Aorta (tissue), 5 donors: ENCODE measurements around the gene ZNF780A. TPM values are rescaled to one million over a fixed set of nuclear protein-coding genes. Genes with fewer than 3 reads are reported as not detected.
"Not testable (repeated sequence)": the region's sequence is repeated elsewhere in the genome, so short reads cannot be mapped to it uniquely, and the experiment has no call there.

Source experiments
- ATAC-seq: fragments of 200-7000 bp; cut with Tn5 transposase; one replicate; pipeline ENCODE4 v1.9.1; 2022; ENCODE audit warnings: moderate library complexity; ENCODE audit not compliant: low FRiP score
- DNase-seq, 2 donors: peaks; one replicate each; pipeline ENCODE4 v3.0.0-alpha.2; 2020
- H3K27ac ChIP-seq, 2 donors: one replicate each; pipeline ENCODE4 v1.5.1; 2013; ENCODE audit warnings: low read length in 2 of 2, mild to moderate bottlenecking in 2 of 2, moderate library complexity in 2 of 2, control low read depth in 1 of 2, inconsistent platforms in 1 of 2, low read depth in 1 of 2
- H3K27me3 ChIP-seq, 2 donors: one replicate each; pipeline ENCODE4 v1.6.1; 2013; ENCODE audit warnings: control low read depth in 1 of 2, low read length in 1 of 2, mild to moderate bottlenecking in 1 of 2, moderate library complexity in 1 of 2; ENCODE audit not compliant: insufficient read depth in 2 of 2, control insufficient read depth in 1 of 2
- H3K36me3 ChIP-seq, 2 donors: one replicate each; pipeline ENCODE4 v1.6.1; 2013; ENCODE audit warnings: control low read depth in 1 of 2, low read length in 1 of 2, mild to moderate bottlenecking in 1 of 2; ENCODE audit not compliant: insufficient read depth in 2 of 2, control insufficient read depth in 1 of 2
- H3K4me1 ChIP-seq, 2 donors: one replicate each; pipeline ENCODE4 v1.6.1; 2013; ENCODE audit warnings: low read length in 2 of 2, control low read depth in 1 of 2, mild to moderate bottlenecking in 1 of 2, moderate library complexity in 1 of 2; ENCODE audit not compliant: insufficient read depth in 2 of 2, control insufficient read depth in 1 of 2
- H3K4me3 ChIP-seq, 2 donors: one replicate each; pipeline ENCODE4 v1.5.1; 2013; ENCODE audit warnings: low read length in 2 of 2, control low read depth in 1 of 2, mild to moderate bottlenecking in 1 of 2
- H3K9me3 ChIP-seq: one replicate; pipeline ENCODE4 v1.6.1; 2013; ENCODE audit warnings: mild to moderate bottlenecking, low read length; ENCODE audit not compliant: control insufficient read depth
- WGBS, 2 donors: extraction: QIAGEN DNeasy Blood & Tissue Kit; methylation state at CpG; one replicate each; pipeline ENCODE4 v1.1.7; 2013; 5-methylcytosine and 5-hydroxymethylcytosine counted together
- intact Hi-C, 2 donors: fragments of 100-400 bp; cut with DNase I; formaldehyde crosslinking; loops; one replicate each; pipeline versions ENCODE4 v1.14.2 to v1.15.0; 2022
- polyA plus RNA-seq, 2 donors: library from polyadenylated mRNA; stranded (reverse); fragments of 200-250 nt; gene quantifications; one replicate each; pipeline ENCODE4 v1.2.3, GENCODE V29; 2013
- total RNA-seq, 2 donors: library from RNA; stranded (reverse); fragmentation: NEBNext Ultra II Directional; extraction: Animal tissue kit (Norgen Biotek cat#: 25700); gene quantifications; one replicate each; pipeline ENCODE4 v1.2.1, GENCODE V29; 2021
- donor health status: healthy with polysubstance abuse.
- donor health status: Bipolar disorder and iron deficiency.
- donor health status: DM: no; HTN: no; CAD: no.
- donor health status: DM: no; HTN: no; CAD: no.
- donor health status: DM: yes; HTN: yes; CAD: no.

ZNF780A gene
- total and polyA plus RNA-seq, 4 donors = 2.1 to 20.4 (median 9.6) TPM

DNA sequence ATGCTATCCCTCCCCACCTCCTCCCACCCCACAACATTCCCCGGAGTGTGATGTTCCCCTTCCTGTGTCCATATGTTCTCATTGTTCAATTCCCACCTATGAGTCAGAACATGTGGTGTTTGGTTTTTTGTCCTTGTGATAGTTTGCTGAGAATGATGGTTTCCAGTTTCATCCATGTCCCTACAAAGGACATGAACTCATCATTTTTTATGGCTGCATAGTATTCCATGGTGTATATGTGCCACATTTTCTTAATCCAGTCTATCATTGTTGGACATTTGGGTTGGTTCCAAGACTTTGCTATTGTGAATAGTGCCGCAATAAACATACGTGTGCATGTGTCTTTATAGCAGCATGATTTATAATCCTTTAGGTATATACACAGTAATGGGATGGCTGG, 52.7 kb downstream of the ZNF780A start:
- DNase-seq, H3K27ac ChIP-seq, H3K4me3 ChIP-seq, H3K4me1 ChIP-seq, H3K27me3 ChIP-seq, intact Hi-C loops, ATAC-seq, H3K36me3 ChIP-seq: not testable (repeated sequence)
- H3K9me3 ChIP-seq = peaks cover 11% of the 10 kb centered on the region
- WGBS, 2 donors = 94 to 100% methylated on average over 3 of the region's 3 CpGs

- Histone ChIP-seq H3K27me3 (no peaks in the 10 kb centered on the region), H3K9me3 (peaks cover 15% of the 10 kb centered on the region), H3K4me3 (no peak overlapping the region), H3K4me1 (no peaks in the 10 kb centered on the region), H3K36me3 (peaks cover 0 to 5% of the 10 kb centered on the region in 2 donors), H3K27ac (no peak overlapping the region)
- no peak for ATAC-seq
- intact Hi-C loops = no loop called here
- WGBS, 2 donors = 86 to 93% methylated on average over 4 of the region's 4 CpGs
- DNase-seq = no peak
Observed at GRCh38 chr19:40035996-40036395, 54.7 kb downstream of the ZNF780A start.

- Histone ChIP-seq H3K27me3 (no peaks in the 10 kb centered on the region), H3K36me3 (peaks cover 0 to 5% of the 10 kb centered on the region in 2 donors), H3K27ac (no peak overlapping the region), H3K4me3 (no peak overlapping the region), H3K9me3 (peaks cover 17% of the 10 kb centered on the region), H3K4me1 (no peaks in the 10 kb centered on the region)
- no peak for DNase-seq
- intact Hi-C loops = no loop called here
- WGBS, 2 donors = 98 to 99% methylated on average over 2 of the region's 2 CpGs
- ATAC-seq = no peak
Observed at GRCh38 chr19:40033989-40034560, 56.7 kb downstream of the ZNF780A start.

- H3K4me3 ChIP-seq = no peak overlapping the region
- no peaks in the 10 kb centered on the region for H3K36me3 ChIP-seq
- intact Hi-C loops = no loop called here
- no peak overlapping the region for H3K27ac ChIP-seq
- 96% methylated on average over 5 of the region's 5 CpGs for WGBS, 2 donors
- no peaks in the 10 kb centered on the region for H3K4me1 ChIP-seq
- no peaks in the 10 kb centered on the region for H3K27me3 ChIP-seq
- H3K9me3 ChIP-seq = peaks cover 24% of the 10 kb centered on the region
- no peak for DNase-seq
- no peak for ATAC-seq
Observed at GRCh38 chr19:40026597-40026970, 64.2 kb downstream of the ZNF780A start.

- H3K9me3 ChIP-seq = peaks cover 21% of the 10 kb centered on the region
- DNase-seq (no peak), ATAC-seq (no peak)
- no peaks in the 10 kb centered on the region for H3K27me3 ChIP-seq
- intact Hi-C loops = no loop called here
- H3K4me1 ChIP-seq = no peaks in the 10 kb centered on the region
- H3K27ac ChIP-seq = no peak overlapping the region
- no peaks in the 10 kb centered on the region for H3K36me3 ChIP-seq
- 95 to 97% methylated on average over 4 of the region's 4 CpGs for WGBS, 2 donors
- no peak overlapping the region for H3K4me3 ChIP-seq
Observed at GRCh38 chr19:40025938-40026596, 64.7 kb downstream of the ZNF780A start.

DNA sequence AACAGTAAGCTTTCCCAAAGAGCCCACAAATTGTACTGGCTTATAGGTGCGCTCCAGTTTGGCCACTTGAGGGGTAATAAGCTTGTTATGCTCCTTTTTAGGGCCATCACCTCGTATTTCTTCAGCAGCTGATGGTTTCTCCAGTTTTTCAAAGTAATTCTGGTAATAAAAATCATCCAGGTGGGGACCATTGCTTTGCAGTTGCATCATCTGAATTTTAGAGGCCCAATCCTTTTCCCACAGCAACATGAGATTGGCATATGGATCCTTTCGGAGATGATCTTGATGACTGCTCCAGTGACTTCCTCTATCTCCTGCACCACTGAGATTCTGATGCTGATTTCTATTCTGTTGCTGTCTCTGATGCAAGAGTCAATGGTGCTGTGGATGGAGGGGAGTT, 66.8 kb downstream of the ZNF780A start:
- Histone ChIP-seq H3K9me3 (peaks cover 18% of the 10 kb centered on the region), H3K4me1 (no peaks in the 10 kb centered on the region), H3K27me3 (no peaks in the 10 kb centered on the region), H3K36me3 (no peaks in the 10 kb centered on the region), H3K27ac (no peak overlapping the region), H3K4me3 (no peak overlapping the region)
- WGBS, 2 donors = 85 to 86% methylated on average over 3 of the region's 3 CpGs
- intact Hi-C loops = no loop called here
- ATAC-seq = no peak
- no peak for DNase-seq

Other genes with a start within 250 kb of the ZNF780A start
- gene FBL, start 244.6 kb downstream of the ZNF780A start, total RNA-seq = 100 to 1,000 TPM; 121 to 150 TPM
- 100 to 1,000 TPM; 158 to 232 TPM for gene FBL, start 244.6 kb downstream of the ZNF780A start, polyA plus RNA-seq
- 100 to 1,000 TPM in 1 of 2 donors, 10 to 100 TPM in 1; 71.2 to 790 TPM for gene FCGBP, start 156.3 kb downstream of the ZNF780A start, total RNA-seq
- gene FCGBP, start 156.3 kb downstream of the ZNF780A start, polyA plus RNA-seq = 10 to 100 TPM in 1 of 2 donors, 1 to 10 TPM in 1; 1.4 to 16.5 TPM
- gene PSMC4, start 119.8 kb downstream of the ZNF780A start, total RNA-seq = 10 to 100 TPM; 53.3 to 66.8 TPM
- 10 to 100 TPM; 37.7 to 61.0 TPM for gene PSMC4, start 119.8 kb downstream of the ZNF780A start, polyA plus RNA-seq
- gene ZNF546, start 93.9 kb downstream of the ZNF780A start, total RNA-seq = 10 to 100 TPM in 1 of 2 donors, 1 to 10 TPM in 1; 4.3 to 10.6 TPM
- 1 to 10 TPM in 1 of 2 donors, under 1 TPM in 1; 0.50 to 1.9 TPM for gene ZNF546, start 93.9 kb downstream of the ZNF780A start, polyA plus RNA-seq
- gene ZNF780B, start 34.7 kb downstream of the ZNF780A start, total RNA-seq = 10 to 100 TPM; 14.9 to 28.9 TPM
- 1 to 10 TPM; 1.5 to 7.9 TPM for gene ZNF780B, start 34.7 kb downstream of the ZNF780A start, polyA plus RNA-seq
- 10 to 100 TPM; 21.1 to 28.8 TPM for gene MAP3K10, start 100.5 kb upstream of the ZNF780A start, total RNA-seq
- gene MAP3K10, start 100.5 kb upstream of the ZNF780A start, polyA plus RNA-seq = 10 to 100 TPM in 1 of 2 donors, 1 to 10 TPM in 1; 7.0 to 19.9 TPM
- not detected for gene TTC9B, start 127.4 kb upstream of the ZNF780A start, total RNA-seq
- gene TTC9B, start 127.4 kb upstream of the ZNF780A start, polyA plus RNA-seq = under 1 TPM in 1 of 2 donors, not detected in 1; 0.26 TPM
- under 1 TPM; 0.42 to 0.81 TPM for gene CCNP, start 135.7 kb upstream of the ZNF780A start, total RNA-seq
- under 1 TPM; 0.31 to 0.50 TPM for gene CCNP, start 135.7 kb upstream of the ZNF780A start, polyA plus RNA-seq
- gene AKT2, start 194.4 kb upstream of the ZNF780A start, total RNA-seq = 100 to 1,000 TPM; 104 to 131 TPM
- gene AKT2, start 194.4 kb upstream of the ZNF780A start, polyA plus RNA-seq = 10 to 100 TPM; 24.8 to 74.3 TPM